GM21528 (cell line): ENCODE data around the gene GMIP.

Source experiments
- ATAC-seq: cut with Tn5 transposase; IDR thresholded peaks from one replicate; pipeline ENCODE4 v1.9.1; 2021; ENCODE audit warnings: mild to moderate bottlenecking, moderate library complexity; ENCODE audit not compliant: unreplicated experiment, low FRiP score

The GMIP gene

DNA sequence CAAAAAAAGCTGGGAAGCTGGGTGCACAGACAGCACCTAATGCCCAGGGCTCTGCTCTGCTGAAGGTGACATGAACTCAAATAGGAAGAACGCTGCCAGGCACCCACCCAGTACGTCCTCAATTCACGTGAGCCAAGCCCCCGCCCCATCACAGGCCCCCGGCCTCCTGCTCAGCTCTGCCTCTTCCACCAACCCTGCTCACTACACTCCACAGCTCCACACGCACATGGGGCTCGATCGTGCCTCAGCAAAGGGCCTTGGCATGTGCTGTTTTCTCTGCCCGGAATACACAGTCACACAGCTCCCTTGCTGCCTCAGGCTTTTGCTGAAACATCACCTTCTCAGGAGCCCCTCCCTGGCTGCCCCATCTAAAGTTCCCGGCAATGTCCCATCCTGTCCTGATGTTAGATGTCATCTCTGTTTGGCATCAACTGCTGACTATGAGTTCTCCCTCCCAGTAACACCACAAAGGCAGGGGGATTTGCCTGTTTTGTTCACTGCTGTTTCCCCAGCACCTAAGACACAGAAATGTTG, 17.8 kb upstream of the GMIP start:
- ATAC-seq, result no peak

DNA sequence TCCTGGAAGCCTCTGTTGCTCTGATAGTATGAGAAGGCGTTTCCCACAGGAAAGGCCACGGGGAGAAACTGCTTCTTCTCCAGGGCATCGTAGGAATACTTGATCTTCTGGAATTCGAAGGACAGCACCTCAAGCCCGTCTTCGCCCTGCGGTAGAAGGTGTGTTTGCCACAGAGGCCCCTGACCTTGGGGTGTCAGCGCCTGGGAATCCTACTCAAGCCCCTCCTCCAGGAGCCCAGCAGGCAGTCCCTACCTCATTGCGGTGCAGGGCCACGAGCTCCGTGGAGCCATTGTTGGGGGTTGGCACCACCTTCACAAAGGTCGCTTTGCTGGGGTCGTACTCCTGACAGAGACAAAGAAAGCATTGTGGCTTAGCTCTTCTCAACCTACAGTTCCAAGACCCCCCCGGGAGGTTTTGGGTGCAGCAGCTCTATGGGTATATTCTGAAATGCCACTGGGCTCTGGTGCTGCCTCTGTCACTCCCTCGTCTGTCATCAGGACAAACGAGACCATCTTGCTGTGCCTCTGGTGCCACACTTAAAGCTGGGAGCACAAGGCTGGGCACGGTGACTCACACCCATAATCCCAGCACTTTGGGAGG, 16.3 kb upstream of the GMIP start:
- no peak for ATAC-seq

DNA sequence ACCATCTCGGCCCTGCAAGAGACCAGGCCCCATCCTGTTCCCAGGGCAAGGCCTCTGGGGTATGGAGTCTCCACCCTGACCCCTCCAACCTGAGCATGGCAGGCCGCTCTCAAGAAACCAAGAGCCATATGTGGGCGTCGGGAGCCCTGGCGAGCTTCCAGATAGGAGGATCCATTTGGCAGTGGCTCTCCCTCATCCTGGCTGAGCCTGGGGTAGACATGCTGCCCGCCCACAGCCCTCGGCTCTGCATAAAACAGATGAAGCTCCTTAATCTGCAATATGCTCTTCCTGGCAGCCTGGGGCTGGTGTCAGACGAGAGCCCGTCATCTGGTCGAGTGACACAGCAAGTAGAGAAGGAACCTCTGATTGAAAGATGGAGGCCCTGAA, 13.9 kb upstream of the GMIP start:
- no peak for ATAC-seq

DNA sequence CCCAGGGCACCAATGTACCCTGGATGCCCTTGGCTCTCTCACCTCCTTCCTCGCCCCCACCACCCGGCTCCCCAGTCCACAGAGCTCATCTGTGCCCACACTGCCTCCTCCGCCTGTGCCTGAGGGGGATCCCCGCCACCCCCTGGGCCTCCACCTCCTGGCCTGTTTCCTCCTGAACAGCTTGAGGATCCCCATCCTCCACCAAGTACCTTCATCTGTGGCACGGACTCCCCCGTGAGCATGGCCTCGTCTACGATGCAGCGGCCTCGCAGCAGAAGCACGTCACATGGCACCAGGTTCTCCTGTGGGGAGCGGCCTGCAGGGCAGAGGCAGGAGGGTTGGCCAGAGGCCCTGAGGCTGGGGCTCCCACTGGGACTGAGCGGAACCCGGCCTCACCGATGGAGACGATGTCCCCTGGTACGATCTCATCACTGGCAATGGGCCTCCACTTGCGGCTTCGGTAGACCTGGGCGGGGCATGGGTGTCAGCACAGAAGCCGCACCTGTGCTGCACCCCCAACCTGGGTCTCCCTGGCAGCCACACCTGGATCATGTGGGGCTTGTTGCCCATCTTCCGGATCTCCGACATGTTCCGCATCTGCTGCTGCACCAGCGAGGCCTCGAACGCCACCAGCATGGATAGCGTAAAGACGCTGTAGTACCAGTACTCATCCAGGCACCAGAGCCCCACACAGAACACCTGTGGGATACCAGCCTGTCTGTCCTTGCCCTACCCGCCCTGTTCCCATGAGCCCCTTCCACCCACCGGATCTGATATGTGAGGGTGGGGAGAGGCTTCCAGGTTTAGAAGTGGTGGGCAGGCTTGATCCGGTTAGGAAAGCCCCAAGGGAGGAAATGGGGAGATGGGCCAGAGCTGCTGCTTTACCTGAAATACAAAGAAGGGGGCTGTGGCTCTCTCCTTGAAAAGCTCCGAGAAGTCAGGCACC, 13.3 kb upstream of the GMIP start:
- no peak for ATAC-seq

DNA sequence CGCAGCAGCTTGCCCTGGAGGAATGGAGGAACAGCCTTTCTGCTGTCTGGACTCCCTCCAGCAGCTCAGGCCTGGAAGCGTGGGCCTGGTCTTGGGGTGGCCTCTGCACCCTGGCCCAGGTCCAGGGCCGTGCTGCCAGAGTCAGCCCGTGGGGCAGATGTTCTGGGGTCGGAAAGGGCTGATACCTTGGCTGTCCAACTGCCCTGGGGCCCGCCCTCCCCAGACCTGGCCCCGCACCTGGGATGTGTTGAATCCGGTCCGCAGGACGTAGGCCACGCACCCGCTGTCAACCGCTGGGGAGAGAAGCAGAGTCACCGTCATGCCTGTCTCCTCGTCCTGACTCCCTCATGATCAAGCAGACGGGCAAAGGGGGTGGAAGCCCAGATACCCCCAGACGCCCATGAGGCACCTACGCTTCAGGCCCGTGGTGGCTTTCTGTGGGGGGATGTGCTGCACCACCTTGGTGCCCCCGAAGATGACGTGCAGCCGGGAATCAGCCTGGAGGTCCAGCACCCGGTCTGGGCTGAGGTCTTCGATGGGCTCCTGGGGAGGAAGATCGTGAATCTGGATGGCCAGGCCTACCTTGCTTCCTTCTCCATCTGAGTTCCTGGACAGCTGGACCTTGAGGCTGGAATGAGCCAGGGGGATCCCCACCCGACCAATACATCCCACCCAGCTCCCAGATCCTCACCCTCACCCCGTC, 12.3 kb upstream of the GMIP start:
- ATAC-seq, result no peak

DNA sequence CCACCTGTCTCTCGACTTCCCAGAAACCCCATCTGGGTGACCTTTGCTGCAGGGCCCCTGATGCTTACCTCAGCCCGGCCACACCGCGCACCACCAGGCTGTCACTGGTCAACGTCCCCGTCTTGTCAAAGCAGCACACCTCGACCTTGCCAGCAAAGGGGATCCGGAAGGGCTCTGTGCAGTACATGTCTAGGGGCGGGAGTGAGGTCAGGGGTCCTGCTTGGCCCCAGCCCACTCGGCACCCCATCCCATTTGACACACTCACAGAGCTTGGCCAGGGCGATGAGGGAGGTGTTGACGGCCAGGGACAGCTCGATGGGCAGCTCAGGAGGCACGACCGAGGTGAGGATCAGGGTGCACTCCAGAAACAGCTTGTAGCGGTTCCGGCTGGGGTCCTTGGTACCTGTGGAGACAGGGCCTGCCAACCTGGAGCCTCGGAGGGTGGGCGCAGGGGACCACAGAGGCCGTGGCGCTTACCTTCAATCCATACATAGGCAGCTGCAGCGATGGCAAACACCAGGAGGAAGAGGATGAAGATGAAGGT, 11.7 kb upstream of the GMIP start:
- no peak for ATAC-seq

DNA sequence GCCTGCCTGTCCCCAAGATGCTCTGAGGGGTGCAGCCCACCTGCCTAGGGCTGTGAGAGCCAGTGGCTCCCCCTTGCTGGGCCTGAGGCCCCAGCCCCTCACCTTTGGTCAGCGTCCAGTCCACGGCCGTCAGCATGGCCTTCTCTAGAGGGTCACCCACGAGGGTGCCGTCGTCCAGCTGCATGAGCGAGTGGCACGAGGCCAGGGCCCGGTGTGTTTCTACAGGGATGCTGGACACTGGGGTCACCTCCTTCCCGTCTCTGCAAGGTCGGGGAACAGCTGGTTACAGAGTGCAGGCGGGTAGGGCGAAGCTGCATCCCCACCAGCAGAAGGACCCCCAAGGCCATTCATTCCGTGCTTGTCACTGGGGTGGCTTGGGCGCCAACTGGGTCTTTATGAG, 11.0 kb upstream of the GMIP start:
- ATAC-seq, result no peak

DNA sequence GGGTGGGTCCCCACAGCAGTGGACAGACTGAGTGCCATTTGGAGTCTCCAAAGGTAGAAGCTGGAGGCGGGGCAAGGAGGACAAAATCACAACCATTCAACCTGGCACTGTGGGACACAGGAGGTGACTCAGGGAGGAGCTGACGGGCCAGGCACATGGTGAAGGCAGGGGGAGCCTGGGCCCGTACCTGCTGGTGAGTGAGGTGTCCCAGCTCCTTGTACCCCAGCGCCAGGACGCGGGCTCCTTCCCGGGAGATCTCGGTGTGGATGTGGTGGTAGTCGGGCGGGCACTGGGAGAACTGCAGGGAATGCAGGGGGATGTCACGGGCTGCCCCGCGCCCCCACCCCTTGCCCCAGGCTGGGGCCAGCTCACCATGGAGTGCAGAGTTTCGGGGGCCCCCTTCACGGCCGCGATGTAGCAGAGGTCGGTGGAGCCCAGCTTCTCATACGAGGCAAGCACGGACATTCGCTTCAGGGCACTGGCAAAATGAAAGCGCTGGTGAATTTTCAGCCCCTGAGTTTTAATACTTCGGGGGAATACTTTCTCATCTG, 10.2 kb upstream of the GMIP start:
- ATAC-seq, result no peak

DNA sequence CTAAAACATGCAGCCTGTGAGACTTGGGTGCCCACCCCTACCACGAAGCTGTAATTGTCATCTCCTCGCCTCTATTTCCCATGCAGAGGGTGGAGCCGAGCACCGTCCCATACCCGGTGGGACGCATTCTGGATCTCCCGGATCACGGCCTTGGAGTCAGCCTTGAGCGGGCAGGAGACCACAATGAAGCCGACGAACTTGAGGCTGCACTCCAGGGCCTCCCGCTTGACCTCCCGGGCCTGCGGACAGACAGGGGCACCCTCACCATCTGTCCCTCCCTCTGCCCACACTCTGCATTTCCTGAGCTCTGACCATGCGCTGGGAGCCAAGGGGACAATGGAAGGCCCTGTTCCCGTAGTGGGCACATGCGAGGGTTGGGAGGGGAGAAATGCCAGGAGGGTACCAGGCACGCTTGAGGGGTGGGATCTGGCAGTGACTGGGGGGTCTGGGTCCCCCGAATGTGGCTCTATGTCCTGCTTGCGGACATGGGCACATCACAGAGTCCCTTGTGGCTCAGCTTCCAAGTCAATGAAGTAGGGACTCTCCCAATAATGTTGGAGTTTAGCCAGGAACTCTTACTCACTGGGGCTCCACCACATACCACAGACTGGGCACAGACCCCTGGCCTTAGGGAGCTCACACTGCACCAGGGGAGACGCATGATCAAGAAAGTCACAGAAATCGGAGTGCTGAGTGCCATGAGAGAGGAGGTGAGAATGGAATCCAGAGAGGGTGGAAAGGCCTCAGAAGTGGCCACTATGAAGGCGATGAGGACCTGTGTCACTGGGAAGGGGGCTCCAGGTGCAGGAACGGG, 9.2 kb upstream of the GMIP start:
- ATAC-seq, result no peak

DNA sequence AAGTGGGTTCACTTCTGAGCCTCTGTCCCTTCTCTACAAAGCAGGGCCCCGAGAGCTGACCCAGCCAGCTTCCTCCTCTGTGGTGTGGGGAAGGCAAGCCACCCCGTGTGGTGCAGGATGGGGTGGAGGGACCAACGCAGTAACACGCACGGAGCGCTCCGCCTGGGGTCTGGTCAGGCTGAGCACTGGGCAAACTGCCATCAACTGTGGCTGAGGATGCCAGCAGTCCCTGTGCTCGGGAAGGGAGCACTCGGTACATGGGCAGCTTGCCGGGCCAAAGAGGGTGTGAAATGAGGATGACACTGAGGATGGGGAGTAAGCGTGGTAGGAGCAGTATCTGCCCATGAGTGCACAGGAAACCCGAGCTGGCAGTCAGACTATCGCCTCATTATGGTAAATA, 7.6 kb upstream of the GMIP start:
- ATAC-seq, result no peak

DNA sequence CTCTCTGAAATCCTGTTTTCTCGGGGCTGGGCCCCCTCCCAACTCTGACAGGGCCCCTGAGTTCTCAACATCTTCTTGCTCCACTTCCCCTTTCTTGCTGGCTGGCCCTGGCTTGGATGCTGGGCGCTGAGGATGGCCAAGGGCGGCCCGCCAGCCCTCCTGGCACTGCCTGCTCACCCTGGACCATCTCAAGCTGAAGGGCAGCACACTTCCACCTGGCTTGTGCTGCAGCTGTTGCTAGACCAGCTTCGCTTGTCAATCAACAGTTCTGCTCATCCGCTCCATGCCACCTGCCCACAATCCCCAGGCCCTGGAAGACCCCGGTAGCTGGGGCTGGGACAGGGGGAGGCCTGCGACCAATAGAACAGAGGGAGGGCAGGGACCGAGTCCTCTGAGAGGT, 6.9 kb upstream of the GMIP start:
- no peak for ATAC-seq

DNA sequence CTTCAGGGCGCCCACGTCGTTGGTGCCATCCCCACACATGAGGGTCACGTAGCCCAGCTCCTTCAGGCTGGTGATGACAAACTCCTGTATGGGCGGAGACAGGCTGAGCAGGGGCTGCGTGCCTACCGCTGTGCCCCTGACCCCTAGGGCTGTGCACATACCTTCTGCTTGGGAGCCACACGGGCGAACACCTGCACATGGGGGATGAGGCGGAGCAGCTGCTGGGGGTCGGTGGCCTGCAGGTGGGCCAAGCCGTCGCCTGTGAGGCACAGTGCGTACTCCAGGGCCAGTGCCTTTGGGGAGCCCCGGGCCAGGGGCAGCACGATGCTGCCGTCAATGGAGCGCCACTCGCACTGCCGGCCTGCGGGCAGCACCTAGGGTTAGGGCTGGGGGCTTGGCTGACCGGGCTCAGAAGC, 6.1 kb upstream of the GMIP start:
- no peak for ATAC-seq

DNA sequence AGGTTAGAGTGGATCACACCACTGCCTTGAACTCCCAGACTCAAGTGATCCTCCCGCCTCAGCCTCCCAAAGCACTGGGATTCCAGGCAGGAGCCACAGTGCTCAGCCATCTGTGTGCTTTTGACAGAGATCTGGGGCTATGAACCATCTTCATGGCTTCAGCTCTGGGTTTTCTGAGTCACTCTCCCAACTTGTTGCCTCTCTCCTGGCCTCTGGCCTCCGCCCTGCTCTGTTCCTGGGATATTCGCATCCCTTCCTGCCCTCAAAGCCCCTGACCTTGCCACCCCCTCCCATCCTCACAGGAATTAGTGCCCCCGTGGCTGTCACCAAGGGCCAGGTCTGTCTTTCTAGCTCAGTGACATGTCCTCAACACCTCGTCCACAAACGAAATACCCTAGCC, 5.7 kb upstream of the GMIP start:
- ATAC-seq, result no peak

DNA sequence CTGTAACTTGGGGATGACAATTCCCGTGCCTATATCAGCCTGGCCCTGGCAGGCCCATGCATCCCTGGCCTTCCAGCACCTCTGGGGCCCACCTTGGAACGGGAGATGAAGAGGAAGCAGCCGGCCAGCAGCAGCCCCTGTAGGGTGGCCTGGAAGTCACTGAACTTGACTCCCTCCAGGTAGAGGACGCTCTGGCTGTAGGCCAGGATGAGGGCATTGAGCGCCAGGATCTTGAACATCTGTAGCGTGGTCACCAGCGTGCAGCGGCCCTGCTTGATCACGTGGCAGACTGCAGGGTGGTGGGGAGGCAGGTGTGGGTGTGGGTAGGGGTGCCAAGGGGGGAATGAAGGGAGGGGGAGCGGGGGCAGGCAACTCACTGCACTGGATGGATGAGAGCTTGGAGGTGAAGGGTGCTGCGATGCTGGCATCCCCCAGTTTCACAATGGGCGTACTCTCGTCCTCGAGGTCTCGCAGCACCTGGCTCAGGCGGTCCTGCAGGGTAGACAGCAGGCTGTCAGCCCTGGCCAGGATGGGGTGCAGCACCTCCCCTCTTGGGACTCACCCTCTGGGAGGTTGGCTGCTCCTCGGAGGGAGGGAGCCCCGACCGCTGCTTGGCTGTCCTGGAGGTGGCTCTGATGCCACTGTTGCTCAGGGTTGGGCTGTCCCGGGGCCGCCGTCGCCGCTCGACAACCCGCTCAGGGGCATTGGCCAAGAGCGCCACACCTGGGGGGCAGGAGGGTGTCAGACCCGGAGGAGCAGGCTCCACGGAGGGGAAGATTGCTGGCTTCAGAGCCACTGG, 3.8 kb upstream of the GMIP start:
- no peak for ATAC-seq

DNA sequence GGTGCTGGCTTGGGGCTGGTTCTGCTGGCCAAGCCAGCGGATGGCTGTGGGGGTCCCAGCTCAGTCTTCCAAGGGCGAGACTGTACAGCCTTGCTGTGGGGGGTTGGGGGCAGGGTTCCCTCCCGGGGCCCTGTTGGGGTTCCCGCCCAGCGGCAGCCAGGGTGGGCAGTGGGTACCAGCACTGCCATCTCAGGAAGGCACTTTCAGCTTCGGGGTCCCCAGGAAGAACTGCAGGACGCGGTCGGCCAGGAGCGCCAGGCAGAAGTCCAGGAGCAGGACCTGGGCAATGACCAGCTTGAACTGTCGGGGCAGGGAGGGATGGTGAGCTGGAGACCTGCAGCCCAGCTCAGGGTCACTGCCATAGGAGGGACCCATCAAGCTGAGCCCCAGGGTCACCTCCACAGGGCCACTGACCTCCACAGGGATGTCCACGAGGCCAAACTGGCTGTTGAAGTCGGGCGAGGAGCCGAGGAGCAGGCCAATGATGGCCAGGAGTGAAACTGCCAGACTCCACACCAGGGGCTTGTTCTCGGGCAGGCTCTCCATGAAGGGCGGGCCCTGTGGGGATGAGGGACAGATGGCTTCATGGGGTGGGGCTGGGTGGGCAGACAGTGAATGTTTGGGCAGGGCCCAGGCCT, 1.9 kb upstream of the GMIP start:
- ATAC-seq, result no peak

DNA sequence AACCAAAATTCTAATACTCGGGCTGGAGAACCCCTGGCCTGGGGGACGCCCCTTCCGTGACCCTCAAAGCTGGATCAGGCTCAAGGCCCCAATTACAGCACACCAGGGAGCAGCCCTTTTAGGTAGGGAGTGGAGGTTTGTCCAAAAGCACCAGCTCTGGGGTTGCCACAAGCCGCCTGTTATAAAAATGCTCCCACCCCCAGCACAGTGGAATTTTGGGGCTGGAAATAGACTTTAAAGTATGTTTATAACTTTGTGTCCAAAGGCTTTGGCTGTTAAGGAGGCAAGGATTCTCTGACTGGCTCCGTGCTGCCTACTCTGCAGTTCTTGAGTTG, 564 bp upstream of the GMIP start:
- no peak for ATAC-seq

DNA sequence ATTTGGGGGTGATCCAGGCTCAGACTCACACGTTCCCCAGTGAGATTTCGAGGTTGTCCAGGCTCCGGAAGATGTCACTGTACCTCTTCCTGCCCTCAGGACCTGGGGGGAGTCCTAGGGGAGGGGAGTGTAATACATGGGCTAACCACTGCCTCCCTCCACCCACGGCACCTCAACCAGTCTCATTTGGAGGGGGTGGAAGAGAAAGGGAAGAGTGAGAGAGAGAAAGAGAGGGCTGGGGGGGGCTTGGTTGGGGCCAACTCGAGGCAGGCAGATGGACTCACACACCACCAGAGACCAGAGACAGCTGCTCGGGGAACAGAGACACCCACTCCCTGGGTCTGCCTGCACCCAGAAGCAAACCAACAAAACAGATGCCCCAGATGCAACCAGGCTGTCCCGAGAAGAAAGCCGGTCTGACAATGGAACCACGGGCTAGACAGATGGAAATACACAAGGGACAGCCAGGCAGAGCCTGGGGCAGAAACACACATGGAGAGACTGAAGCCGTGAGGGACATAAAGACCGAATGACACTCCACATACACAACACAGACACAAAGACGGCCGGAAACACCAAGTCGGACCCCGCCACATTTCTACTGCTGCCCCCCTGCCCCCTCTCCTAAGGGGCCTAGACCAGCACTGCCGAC, 825 bp downstream of the GMIP start:
- ATAC-seq, result no peak

DNA sequence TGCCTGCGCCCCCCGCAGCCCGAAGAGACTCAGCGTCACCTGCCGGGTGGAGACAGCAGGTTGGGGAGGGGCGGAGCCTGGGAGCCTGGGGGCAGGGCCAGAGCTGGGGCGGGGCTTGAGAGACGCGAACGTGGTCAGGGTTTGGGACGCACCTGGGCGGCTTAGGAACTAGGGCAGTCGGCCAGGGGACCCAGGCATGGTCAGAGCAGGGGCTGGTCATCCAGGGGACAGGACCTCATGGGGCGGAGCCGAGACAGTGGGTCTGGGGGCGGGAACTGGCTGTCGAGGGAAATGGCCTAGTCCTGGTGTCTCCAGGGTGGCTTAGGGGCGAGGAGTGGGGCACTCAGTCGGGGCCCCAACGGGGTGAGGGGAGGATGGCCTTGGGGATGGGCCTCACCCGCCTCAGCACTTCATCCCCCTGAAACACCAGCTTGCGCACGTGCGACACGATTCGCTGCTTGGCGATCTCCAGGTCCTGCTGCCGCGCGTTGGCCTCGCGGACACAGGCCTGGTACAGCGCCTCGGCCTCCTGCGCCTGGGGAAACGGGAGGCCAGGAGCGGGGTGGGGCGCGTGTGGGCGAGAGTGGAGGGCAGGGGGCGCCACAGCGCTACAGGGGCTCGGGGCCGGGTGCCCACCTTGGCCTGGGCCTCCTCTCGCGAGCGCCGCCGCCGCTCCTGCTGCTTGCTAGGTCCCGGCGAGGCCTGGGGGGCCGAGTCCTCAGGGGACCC, 5.8 kb downstream of the GMIP start:
- ATAC-seq, result no peak
